Measurements from ENCODE around the gene RNF220. TPM values are rescaled to one million over a fixed set of nuclear protein-coding genes. Genes with fewer than 3 reads are reported as not detected.

Gene RNF220
- total RNA-seq, 4 donors from 2014 or later = 116 to 140 (median 123) TPM

DNA sequence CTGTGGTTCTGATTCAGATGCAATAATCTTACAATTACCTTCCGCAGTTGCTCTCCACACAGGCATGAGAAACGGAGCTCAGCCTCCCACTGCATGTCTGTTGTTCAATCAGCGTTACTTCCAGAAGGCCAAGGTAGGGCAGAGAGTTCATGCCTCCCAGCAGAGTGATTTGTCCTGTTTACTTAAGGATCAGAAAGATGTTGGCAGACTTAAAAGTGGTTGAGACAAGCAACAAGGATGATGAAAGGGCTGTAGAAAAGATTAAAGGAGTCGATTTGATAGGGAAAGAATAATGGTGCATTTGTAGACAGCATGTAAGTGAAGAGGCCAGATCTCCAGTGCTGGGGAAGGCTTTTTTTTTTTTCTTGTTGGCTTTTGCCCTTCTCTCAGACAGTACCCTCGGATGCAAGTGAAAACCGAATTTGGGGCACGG is 296.1 kb downstream of the RNF220 start:
- H3K4me3 ChIP-seq (ENCODE audit: low read depth, poor library complexity, severe bottlenecking) = no peak overlapping the region
- WGBS, 2 donors = 72 to 80% methylated on average over 7 of the region's 7 CpGs
- intact Hi-C loops (cut with DNase I; ENCODE audit: low total_unique reads) = no loop called here
- DNase-seq (ENCODE audit: low spot score in 2 of 2) = no peak
- no peak for TF ChIP-seq POLR2A (IDR thresholded peaks at IDR 0.05)
- TF ChIP-seq, protein P1, sequence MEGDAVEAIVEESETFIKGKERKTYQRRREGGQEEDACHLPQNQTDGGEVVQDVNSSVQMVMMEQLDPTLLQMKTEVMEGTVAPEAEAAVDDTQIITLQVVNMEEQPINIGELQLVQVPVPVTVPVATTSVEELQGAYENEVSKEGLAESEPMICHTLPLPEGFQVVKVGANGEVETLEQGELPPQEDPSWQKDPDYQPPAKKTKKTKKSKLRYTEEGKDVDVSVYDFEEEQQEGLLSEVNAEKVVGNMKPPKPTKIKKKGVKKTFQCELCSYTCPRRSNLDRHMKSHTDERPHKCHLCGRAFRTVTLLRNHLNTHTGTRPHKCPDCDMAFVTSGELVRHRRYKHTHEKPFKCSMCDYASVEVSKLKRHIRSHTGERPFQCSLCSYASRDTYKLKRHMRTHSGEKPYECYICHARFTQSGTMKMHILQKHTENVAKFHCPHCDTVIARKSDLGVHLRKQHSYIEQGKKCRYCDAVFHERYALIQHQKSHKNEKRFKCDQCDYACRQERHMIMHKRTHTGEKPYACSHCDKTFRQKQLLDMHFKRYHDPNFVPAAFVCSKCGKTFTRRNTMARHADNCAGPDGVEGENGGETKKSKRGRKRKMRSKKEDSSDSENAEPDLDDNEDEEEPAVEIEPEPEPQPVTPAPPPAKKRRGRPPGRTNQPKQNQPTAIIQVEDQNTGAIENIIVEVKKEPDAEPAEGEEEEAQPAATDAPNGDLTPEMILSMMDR (IDR thresholded peaks at IDR 0.05) = no peak

Small RNAs within 50 kb of the gene (microRNA-seq; reads per million reads assigned to microRNA genes)
- 0 reads per million in 2 donors for gene MIR5584 (ENCODE audit: borderline number of aligned reads in 1 of 2, borderline replicate concordance in 2 of 2)

Other genes starting within 250 kb of the RNF220 start
- 10 to 100 TPM; 37.1 to 46.9 (median 39.8) TPM for gene DMAP1, start 191.8 kb upstream of the RNF220 start, total RNA-seq
- 10 to 100 TPM; 28.3 to 43.3 (median 40.4) TPM for gene ERI3, start 50.0 kb upstream of the RNF220 start, total RNA-seq